ENCODE results near the gene INS. TPM values are rescaled to one million over a fixed set of nuclear protein-coding genes. Genes with fewer than 3 reads are reported as not detected.

INS gene
- polyA plus RNA-seq (ENCODE audit: insufficient read length in 4 of 4) = not detected

- no peak for DNase-seq (ENCODE audit: low read depth in 4 of 4, low spot score in 3 of 4)
Observed at GRCh38 chr11:2160736-2161259, at the start of gene INS. TSS of gene INS (minus strand) at chr11:2161209. CDS start at chr11:2160971, 238 bp downstream.

- DNase-seq (ENCODE audit: low read depth in 4 of 4, low spot score in 3 of 4) = no peak
Observed at GRCh38 chr11:2210366-2211112, 49.5 kb upstream of the INS start.

GRCh38 chr11:2209900-2210321 is 48.9 kb upstream of the INS start:
- no peak for DNase-seq (ENCODE audit: low read depth in 4 of 4, low spot score in 3 of 4)

GRCh38 chr11:2209370-2209801 is 48.4 kb upstream of the INS start:
- DNase-seq (ENCODE audit: low read depth in 4 of 4, low spot score in 3 of 4) = no peak

- no peak for DNase-seq (ENCODE audit: low read depth in 4 of 4, low spot score in 3 of 4)
Observed at GRCh38 chr11:2208691-2209369, 47.8 kb upstream of the INS start.

GRCh38 chr11:2207773-2208621 is 47.0 kb upstream of the INS start:
- no peak for DNase-seq (ENCODE audit: low read depth in 4 of 4, low spot score in 3 of 4)

GRCh38 chr11:2207212-2207611 is 46.2 kb upstream of the INS start:
- DNase-seq (ENCODE audit: low read depth in 4 of 4, low spot score in 3 of 4) = no peak

- no peak for DNase-seq (ENCODE audit: low read depth in 4 of 4, low spot score in 3 of 4)
Observed at GRCh38 chr11:2205981-2206690, 45.1 kb upstream of the INS start.

- DNase-seq (ENCODE audit: low read depth in 4 of 4, low spot score in 3 of 4) = no peak
Observed at GRCh38 chr11:2205214-2205720, 44.3 kb upstream of the INS start.

GRCh38 chr11:2204361-2205213 is 43.6 kb upstream of the INS start:
- DNase-seq (ENCODE audit: low read depth in 4 of 4, low spot score in 3 of 4) = no peak

GRCh38 chr11:2203440-2204259 is 42.6 kb upstream of the INS start:
- DNase-seq (ENCODE audit: low read depth in 4 of 4, low spot score in 3 of 4) = no peak

- no peak for DNase-seq (ENCODE audit: low read depth in 4 of 4, low spot score in 3 of 4)
Observed at GRCh38 chr11:2202900-2203439, 42.0 kb upstream of the INS start.

- DNase-seq (ENCODE audit: low read depth in 4 of 4, low spot score in 3 of 4) = peak in 2 of 4 donors; percentile 64 to 74
Observed at GRCh38 chr11:2202071-2202899, 41.3 kb upstream of the INS start.

GRCh38 chr11:2201542-2201941 is 40.5 kb upstream of the INS start:
- no peak for DNase-seq (ENCODE audit: low read depth in 4 of 4, low spot score in 3 of 4)

GRCh38 chr11:2200957-2201519 is 40.0 kb upstream of the INS start:
- DNase-seq (ENCODE audit: low read depth in 4 of 4, low spot score in 3 of 4) = no peak

GRCh38 chr11:2200536-2200935 is 39.5 kb upstream of the INS start:
- no peak for DNase-seq (ENCODE audit: low read depth in 4 of 4, low spot score in 3 of 4)

Measured in left renal pelvis (tissue), 4 donors.